ENCODE measurements around the gene SETD3.

Gene SETD3

DNA sequence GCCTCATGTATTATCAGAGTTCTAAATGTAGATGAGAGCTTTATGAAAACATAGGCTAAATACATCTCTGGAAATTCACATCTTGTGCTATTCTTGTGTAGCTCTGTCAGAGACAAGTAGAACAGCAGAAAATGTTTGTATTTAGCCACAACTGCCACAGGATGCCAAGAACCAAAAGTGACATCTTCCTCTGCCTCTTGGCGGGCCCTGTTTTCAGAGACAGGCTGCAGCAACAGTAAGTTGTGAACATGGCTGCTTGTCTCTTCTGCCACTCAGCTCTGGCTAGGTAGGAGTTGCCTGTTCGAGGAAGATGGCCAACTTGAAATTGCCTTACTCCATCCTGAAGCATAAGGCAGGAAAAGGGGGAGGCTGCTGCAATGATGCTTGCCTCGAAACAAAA, 30.4 kb downstream of the SETD3 start:
- no peak for TF ChIP-seq ZFX (IDR thresholded peaks at IDR 0.05)
- TF ChIP-seq, protein P1, sequence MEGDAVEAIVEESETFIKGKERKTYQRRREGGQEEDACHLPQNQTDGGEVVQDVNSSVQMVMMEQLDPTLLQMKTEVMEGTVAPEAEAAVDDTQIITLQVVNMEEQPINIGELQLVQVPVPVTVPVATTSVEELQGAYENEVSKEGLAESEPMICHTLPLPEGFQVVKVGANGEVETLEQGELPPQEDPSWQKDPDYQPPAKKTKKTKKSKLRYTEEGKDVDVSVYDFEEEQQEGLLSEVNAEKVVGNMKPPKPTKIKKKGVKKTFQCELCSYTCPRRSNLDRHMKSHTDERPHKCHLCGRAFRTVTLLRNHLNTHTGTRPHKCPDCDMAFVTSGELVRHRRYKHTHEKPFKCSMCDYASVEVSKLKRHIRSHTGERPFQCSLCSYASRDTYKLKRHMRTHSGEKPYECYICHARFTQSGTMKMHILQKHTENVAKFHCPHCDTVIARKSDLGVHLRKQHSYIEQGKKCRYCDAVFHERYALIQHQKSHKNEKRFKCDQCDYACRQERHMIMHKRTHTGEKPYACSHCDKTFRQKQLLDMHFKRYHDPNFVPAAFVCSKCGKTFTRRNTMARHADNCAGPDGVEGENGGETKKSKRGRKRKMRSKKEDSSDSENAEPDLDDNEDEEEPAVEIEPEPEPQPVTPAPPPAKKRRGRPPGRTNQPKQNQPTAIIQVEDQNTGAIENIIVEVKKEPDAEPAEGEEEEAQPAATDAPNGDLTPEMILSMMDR (conservative IDR thresholded peaks at IDR 0.05), result no peak
- no peak overlapping the region for H3K27ac ChIP-seq

DNA sequence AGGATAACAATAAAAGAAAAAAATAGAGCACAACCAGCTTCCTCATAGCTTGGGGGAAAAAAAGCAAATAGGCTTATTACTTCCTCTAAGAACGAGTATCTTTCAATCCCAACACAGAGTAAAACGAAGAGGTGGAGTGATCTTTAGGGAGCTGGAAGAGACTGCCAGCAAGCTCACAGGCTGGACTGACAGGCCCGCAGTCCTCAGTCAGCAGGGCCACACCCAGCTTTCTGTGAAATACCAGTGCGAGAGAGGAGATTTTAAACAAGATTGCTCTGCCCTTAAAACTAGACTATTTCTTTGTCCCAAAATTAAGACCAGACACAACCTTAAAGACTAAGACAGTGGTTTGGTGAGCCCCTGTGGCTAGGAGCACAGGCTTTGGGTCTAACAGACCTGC, 32.9 kb downstream of the SETD3 start:
- H3K27ac ChIP-seq, result no peak overlapping the region
- TF ChIP-seq ZFX (IDR thresholded peaks at IDR 0.05), result no peak
- TF ChIP-seq, protein P1 (conservative IDR thresholded peaks at IDR 0.05), result no peak

DNA sequence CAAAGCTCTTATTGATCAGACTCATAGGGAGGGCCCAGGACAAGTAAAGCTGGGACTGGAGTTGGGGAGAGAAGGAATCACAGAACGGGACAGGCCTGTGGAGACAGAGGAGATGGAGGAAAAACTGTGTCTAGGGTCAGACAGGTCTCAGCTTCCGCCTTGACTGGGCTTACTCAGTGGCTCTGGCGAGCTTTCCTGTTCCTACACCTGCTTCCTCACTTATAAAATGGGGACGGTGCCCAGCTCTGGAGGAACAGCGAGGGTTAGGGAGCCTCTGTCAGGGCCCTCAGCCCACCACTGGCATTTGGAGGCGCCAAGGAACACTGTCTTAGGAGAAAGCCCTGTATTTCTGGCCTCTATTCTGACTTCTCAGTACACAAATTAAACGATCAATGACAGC, 34.7 kb downstream of the SETD3 start:
- TF ChIP-seq ZFX (IDR thresholded peaks at IDR 0.05), result no peak
- TF ChIP-seq, protein P1 (conservative IDR thresholded peaks at IDR 0.05), result no peak
- H3K27ac ChIP-seq, result no peak overlapping the region

DNA sequence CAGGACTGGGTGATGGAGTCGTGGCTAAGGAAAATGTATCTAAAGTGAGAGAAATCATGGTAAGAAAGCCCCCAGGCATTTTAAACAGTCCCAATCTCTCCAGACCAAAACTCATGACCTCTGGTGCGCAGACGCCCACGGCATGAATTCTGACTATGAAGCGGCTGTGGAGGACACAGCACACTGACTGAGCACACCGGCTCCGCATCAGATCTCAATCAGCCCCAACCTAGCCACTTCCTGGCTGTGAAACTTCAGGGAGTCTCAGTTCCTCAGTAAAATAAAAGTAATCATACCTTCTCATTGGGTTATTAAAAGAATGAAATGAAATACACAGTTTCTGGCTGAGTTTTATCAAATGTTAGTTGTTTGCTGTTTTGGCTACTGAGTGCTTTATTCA, 38.7 kb downstream of the SETD3 start:
- TF ChIP-seq ZFX (IDR thresholded peaks at IDR 0.05), result no peak
- TF ChIP-seq, protein P1 (conservative IDR thresholded peaks at IDR 0.05), result no peak
- no peak overlapping the region for H3K27ac ChIP-seq

DNA sequence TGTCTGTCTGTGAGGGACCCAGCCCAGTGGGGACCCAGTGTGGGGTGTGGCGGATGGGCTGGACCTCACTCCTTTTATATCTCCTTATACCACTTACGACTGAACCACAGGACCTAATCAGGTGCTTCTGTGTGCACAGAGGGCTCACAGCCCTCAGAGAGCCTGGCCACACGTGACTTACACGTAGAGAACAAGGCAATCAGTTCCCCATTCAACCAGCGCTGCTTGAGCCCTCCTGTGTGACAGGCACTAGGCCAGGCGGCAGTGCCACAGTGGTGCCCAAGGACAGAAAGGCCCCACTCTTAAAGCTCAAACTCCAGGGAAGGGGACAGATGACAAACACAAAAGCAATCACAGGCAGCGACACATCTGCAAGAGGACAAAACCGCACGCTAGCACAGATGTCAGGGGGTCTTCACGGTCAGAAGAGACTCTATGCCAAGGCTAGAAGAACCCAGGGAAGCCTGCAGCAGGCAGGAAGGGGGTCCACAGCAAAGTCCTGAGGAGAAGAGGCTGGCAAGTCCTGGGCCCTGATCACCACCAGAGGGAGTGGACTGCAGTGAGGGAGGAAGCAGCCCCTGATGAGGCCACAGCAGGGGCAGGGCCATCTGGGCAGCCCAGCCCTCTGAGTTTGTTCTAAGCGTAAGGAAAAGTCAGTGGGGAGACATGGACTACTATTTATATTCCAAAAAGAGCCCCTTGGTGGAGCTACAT, 39.3 kb downstream of the SETD3 start:
- TF ChIP-seq, protein P1 (conservative IDR thresholded peaks at IDR 0.05), result no peak
- peak; percentile 11; the same call in 1 of the 2 replicates for TF ChIP-seq ZFX (IDR thresholded peaks at IDR 0.05)
- no peak overlapping the region for H3K27ac ChIP-seq

DNA sequence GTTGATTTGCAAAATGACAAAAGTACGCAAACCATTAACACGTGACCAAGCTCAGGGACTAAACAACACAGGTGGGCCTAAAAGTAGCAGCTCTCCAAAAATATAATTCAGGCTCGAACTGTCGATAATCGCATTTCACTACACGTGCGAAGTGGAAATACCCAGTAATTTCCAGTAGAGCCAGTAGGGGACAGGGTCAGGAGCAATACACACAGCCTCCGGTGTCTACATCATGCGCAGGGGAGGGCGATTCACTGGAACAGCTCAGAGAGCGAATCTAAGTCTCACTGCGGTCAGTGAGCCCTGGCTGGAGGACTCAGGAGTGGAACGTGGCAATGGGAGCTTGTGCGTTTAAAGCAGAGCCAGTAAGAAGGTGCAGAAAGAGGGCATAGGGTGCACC, 40.4 kb downstream of the SETD3 start:
- H3K27ac ChIP-seq, result no peak overlapping the region
- TF ChIP-seq, protein P1 (conservative IDR thresholded peaks at IDR 0.05), result no peak; the same call in 1 of the 2 replicates
- TF ChIP-seq ZFX (IDR thresholded peaks at IDR 0.05), result no peak

DNA sequence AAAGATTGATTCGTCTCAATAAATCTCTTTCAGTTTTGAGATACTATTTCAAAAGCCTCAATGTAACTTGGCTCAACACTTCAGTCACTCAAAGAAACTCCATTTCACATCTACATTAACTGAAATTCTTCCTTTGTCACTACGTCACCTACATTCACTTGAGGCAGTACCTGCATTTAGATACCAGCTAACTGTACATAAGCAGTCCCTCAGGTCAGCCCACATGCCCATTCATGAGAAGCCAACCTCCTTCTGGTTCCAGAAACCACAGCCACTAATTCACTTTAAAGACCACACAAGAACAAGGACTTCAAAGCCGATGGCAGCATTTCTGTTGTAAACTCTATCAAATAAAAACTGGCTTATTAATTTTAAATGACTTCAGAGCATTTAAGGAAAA, 43.0 kb downstream of the SETD3 start:
- no peak overlapping the region for H3K27ac ChIP-seq
- TF ChIP-seq, protein P1 (conservative IDR thresholded peaks at IDR 0.05), result no peak
- TF ChIP-seq ZFX (IDR thresholded peaks at IDR 0.05), result no peak
